ENCODE data around the gene ARHGAP25.

The ARHGAP25 gene

GRCh38 chr2:68825866-68826265 lies 91.3 kb downstream of the ARHGAP25 start:
- TF ChIP-seq CTCF (IDR thresholded peaks at IDR 0.05; ENCODE audit: control insufficient read depth, extremely low read depth, insufficient read depth) = no peak
- H3K4me3 ChIP-seq (ENCODE audit: low read depth, low read length) = no peak overlapping the region
- DNase-seq (ENCODE audit: low read depth) = no peak

- no peak overlapping the region for H3K4me3 ChIP-seq (ENCODE audit: low read depth, low read length)
- TF ChIP-seq CTCF (IDR thresholded peaks at IDR 0.05; ENCODE audit: control insufficient read depth, extremely low read depth, insufficient read depth) = no peak
- DNase-seq (ENCODE audit: low read depth) = no peak
These were observed 93.1 kb downstream of the ARHGAP25 start for GRCh38 chr2:68827666-68828065.

GRCh38 chr2:68828887-68829708 lies 94.5 kb downstream of the ARHGAP25 start:
- peak; percentile 85 for DNase-seq (ENCODE audit: low read depth)
- H3K4me3 ChIP-seq (ENCODE audit: low read depth, low read length) = no peak overlapping the region
- no peak for TF ChIP-seq CTCF (IDR thresholded peaks at IDR 0.05; ENCODE audit: control insufficient read depth, extremely low read depth, insufficient read depth)

DNA sequence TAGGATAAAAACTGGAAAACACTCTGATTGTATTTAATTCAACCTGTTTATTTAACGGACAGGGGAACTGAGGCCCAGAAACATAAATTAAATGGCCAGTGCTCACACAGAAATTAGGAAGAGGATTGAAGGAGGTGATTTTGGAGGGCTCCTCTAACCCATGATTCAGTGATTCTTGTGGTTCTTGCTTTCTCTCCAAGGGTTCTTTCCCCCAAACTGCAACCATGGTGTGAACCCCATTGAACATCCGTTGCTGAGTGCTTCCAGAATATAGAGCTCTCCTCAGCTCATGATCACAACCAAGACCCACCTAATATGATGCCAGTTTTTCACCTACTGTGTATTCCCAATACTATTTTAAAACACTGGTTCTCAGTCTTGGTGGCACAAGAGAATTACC lies 95.1 kb downstream of the ARHGAP25 start:
- no peak for DNase-seq (ENCODE audit: low read depth)
- no peak for TF ChIP-seq CTCF (IDR thresholded peaks at IDR 0.05; ENCODE audit: control insufficient read depth, extremely low read depth, insufficient read depth)
- H3K4me3 ChIP-seq (ENCODE audit: low read depth, low read length) = no peak overlapping the region

GRCh38 chr2:68831686-68832232 lies 97.1 kb downstream of the ARHGAP25 start:
- TF ChIP-seq CTCF (IDR thresholded peaks at IDR 0.05; ENCODE audit: control insufficient read depth, extremely low read depth, insufficient read depth) = no peak
- no peak for DNase-seq (ENCODE audit: low read depth)
- no peak overlapping the region for H3K4me3 ChIP-seq (ENCODE audit: low read depth, low read length)

DNA sequence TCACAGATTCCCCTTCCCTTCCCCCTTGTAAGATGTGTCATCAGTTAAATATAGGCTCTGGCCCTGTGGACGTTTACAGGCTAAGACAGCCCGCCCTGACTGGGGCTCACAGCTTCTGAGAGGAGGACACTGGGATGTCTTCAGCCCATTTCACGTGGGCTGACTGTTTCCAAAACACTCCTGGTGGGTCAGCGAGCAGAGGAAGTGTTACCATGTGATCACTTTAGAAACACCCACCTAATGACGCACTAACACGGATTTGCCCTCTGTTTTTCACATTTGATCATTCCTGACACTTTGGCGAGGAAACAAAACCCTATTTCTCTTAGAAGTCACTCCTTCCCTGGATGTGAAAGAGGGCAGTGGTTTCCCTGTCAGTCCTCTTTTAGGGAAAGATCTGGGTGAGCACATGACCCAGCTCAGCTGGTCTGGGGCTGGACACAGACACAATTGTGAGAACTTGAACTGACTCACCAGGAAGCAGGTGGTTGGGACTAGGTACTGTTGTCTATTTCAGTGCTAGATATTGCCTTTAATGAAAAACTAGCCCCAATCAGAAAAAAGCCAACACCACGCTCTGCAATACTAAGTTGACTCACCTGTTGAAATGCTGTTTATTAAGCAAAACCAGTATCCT lies 97.7 kb downstream of the ARHGAP25 start:
- no peak for TF ChIP-seq CTCF (IDR thresholded peaks at IDR 0.05; ENCODE audit: control insufficient read depth, extremely low read depth, insufficient read depth)
- no peak for DNase-seq (ENCODE audit: low read depth)
- H3K4me3 ChIP-seq (ENCODE audit: low read depth, low read length) = no peak overlapping the region

Data from LNCaP clone FGC (cell line).